ENCODE measurements around the gene PAPPA2. TPM values are rescaled to one million over a fixed set of nuclear protein-coding genes. Genes with fewer than 3 reads are reported as not detected.

PAPPA2 gene
- total and polyA plus RNA-seq, 12 donors, result 0.03 to 0.87 (median 0.10) TPM; not detected in 1

DNA sequence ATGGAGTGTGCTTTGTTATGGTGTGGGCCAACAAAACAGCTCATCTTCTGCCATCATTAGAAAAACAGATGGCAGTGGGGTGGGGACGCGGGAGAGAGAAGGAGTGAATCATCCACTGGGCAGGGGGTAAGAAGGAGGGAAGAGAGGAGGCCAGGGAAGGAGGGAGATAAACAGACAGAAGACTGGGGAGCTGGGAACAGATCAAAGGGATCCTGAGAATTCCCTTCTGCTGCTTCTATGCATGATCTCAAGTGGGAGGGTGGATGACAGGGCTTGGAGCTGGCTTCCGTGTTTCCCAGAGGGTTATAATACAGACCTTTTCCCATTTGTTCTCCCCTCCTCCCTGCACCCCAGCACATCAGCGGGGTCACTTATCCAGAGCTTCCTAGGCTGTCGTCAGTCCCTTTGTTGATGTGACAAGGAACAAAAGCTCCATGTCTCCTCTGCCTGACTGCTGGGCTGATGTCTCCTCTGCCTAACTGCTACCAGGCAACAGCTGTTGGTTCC, 338.6 kb downstream of the PAPPA2 start:
- DNase-seq, result no peak
- intact Hi-C loops (cut with DNase I), result no loop called here
- Histone ChIP-seq H3K27me3 (no peaks in the 10 kb centered on the region), H3K36me3 (replicated peaks in 1 of 2) (no peaks in the 10 kb centered on the region), H3K4me1 (replicated peaks in 1 of 2) (no peaks in the 10 kb centered on the region), H3K4me3 (no peak overlapping the region), H3K9me3 (replicated peaks in 1 of 3) (no peaks in the 10 kb centered on the region), H3K27ac (no peak overlapping the region)
- TF ChIP-seq POLR2A (IDR thresholded peaks at IDR 0.05), result no peak
- TF ChIP-seq, protein P1, sequence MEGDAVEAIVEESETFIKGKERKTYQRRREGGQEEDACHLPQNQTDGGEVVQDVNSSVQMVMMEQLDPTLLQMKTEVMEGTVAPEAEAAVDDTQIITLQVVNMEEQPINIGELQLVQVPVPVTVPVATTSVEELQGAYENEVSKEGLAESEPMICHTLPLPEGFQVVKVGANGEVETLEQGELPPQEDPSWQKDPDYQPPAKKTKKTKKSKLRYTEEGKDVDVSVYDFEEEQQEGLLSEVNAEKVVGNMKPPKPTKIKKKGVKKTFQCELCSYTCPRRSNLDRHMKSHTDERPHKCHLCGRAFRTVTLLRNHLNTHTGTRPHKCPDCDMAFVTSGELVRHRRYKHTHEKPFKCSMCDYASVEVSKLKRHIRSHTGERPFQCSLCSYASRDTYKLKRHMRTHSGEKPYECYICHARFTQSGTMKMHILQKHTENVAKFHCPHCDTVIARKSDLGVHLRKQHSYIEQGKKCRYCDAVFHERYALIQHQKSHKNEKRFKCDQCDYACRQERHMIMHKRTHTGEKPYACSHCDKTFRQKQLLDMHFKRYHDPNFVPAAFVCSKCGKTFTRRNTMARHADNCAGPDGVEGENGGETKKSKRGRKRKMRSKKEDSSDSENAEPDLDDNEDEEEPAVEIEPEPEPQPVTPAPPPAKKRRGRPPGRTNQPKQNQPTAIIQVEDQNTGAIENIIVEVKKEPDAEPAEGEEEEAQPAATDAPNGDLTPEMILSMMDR (IDR thresholded peaks at IDR 0.05), result no peak
- WGBS, 4 donors, result 14 to 24% (median 18%) methylated on average over 3 to 5 of the region's 5 CpGs

DNA sequence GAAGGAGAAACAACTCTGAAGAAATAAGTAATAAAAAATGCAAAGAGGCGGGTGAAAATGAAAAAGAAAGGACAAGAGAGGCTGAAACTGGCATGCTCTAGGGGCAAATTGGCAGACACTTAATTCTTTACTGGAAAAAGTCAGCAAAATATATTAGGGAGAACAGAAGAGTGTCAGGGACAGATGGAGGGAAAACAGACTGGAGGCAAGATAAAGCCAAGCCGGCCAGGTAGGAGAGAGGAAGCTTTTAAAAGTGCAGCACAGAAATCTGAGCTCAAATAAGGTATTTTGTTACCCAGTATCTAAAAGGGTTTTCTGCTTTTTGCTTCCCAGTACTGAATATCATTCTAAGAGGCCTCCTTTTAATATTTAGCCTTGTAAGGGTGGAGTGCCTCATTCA, 339.3 kb downstream of the PAPPA2 start:
- intact Hi-C loops (cut with DNase I), result no loop called here
- no peak for DNase-seq
- no peaks in the 10 kb centered on the region for H3K27me3 ChIP-seq
- no peaks in the 10 kb centered on the region for H3K36me3 ChIP-seq (replicated peaks in 1 of 2)
- H3K27ac ChIP-seq, result no peak overlapping the region
- no peaks in the 10 kb centered on the region for H3K4me1 ChIP-seq (replicated peaks in 1 of 2)
- 68 to 77% (median 72%) methylated on average over 2 of the region's 2 CpGs for WGBS, 4 donors
- H3K4me3 ChIP-seq, result no peak overlapping the region
- H3K9me3 ChIP-seq (replicated peaks in 1 of 3), result no peaks in the 10 kb centered on the region
- no peak for TF ChIP-seq POLR2A (IDR thresholded peaks at IDR 0.05)
- TF ChIP-seq, protein P1 (IDR thresholded peaks at IDR 0.05), result no peak

DNA sequence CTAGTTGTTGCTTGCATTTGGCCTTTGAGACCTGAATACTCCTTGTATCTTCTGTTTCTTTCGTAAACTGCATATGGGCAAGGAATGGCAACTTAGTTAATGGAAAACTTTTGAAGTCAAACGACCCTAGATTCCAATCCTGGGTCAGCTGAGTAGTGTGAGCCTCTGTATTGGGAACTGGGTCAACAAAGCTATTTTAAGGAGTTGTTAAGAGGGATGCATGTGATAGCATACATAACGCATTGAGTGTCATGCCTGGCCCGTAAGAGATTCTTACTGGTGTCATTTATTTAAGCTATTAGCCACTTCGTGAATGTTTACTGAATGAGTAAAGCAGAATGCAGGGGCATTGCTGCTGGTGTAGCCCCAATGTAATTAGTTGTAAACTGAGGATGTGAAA, 340.1 kb downstream of the PAPPA2 start:
- 61 to 68% (median 65%) methylated on average over 5 of the region's 5 CpGs for WGBS, 4 donors

DNA sequence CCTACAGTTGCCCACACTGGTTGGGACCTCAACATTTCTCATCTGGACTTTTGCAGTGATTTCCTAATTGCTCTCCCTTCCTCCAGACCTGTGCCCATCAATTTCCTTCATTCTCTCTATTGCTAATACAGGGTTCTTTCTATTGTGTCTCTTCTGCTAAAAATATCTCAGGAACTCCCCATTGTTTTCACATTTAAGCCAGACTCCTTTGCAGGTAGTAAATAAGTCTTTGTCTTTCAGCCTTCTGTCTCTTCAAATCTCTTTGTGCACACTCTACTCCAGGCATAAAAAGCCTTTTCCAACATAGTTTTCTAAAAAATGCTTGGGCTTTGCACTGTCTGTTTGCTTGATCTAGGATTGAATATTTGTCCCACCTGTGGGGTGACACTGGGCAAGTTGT, 340.6 kb downstream of the PAPPA2 start:
- Histone ChIP-seq H3K27me3 (no peaks in the 10 kb centered on the region), H3K4me3 (no peak overlapping the region), H3K36me3 (replicated peaks in 1 of 2) (no peaks in the 10 kb centered on the region), H3K27ac (no peak overlapping the region), H3K9me3 (replicated peaks in 1 of 3) (no peaks in the 10 kb centered on the region), H3K4me1 (replicated peaks in 1 of 2) (no peaks in the 10 kb centered on the region)
- no peak for DNase-seq
- TF ChIP-seq POLR2A (IDR thresholded peaks at IDR 0.05), result no peak
- TF ChIP-seq, protein P1 (IDR thresholded peaks at IDR 0.05), result no peak
- intact Hi-C loops (cut with DNase I), result no loop called here

More for the DNA sequence above, 340.1 kb downstream of the PAPPA2 start:
- no peak for DNase-seq
- Histone ChIP-seq H3K9me3 (replicated peaks in 1 of 3) (no peaks in the 10 kb centered on the region), H3K4me3 (no peak overlapping the region), H3K27ac (no peak overlapping the region), H3K27me3 (no peaks in the 10 kb centered on the region), H3K4me1 (replicated peaks in 1 of 2) (no peaks in the 10 kb centered on the region), H3K36me3 (replicated peaks in 1 of 2) (no peaks in the 10 kb centered on the region)
- TF ChIP-seq POLR2A (IDR thresholded peaks at IDR 0.05), result no peak
- TF ChIP-seq, protein P1 (IDR thresholded peaks at IDR 0.05), result no peak
- intact Hi-C loops (cut with DNase I), result no loop called here
